ENCODE results near the gene ART1.
"Not testable (repeated sequence)": the region's sequence is repeated elsewhere in the genome, so short reads cannot be mapped to it uniquely, and the experiment has no call there.

ART1 gene

DNA sequence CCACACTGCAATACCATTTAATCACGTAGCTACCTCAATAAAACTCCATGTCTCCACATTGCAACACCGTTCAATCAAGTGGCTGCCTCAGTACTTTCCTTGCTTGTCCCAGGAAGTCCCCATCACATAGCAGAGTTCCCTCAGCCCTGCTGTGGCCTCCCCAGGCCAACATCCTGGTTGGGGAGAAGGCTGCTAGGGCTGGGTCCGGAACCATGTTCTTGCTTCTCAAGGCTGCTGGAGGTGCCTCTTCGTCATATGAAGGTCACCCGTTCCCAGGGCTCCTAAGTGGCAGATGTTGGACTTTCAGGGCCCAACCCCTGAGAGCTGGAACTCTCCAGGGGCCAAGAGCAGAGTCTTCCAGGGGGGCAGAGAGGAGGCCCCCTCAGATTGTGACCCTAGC, 6.4 kb upstream of the ART1 start:
- Histone ChIP-seq H3K4me3 (ENCODE audit: low read length) (no peak overlapping the region), H3K9me3 (ENCODE audit: control insufficient read depth, low read length) (no peaks in the 10 kb centered on the region), H3K9ac (ENCODE audit: low read length) (no peak overlapping the region), H3K36me3 (ENCODE audit: control insufficient read depth, insufficient read depth, low read length) (no peaks in the 10 kb centered on the region), H3K4me1 (ENCODE audit: control insufficient read depth, insufficient read depth, low read length) (peaks cover 10% of the 10 kb centered on the region), H3K27me3 (ENCODE audit: control insufficient read depth, insufficient read depth, low read length) (peaks cover under 1% of the 10 kb centered on the region)

DNA sequence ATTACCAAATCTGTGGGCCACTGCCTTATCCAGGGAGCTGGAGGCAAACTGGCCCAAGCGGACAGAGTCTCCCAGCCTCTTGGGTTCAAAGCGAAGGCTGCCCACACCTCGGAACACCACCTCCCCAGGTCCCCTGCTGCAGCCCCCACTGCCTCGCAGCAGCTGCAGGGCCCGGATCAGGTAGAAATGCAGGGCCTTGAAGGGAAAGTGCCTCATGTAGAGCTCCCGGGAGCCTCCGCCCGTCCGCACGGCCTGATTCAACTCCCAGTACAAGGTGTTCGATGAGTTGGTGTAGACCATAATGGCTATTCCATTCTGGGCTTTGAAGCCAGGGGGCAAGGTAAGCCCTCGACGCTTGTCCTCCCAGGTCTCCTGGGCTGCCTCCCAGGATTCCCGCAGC, 5.1 kb upstream of the ART1 start:
- no peak overlapping the region for H3K9ac ChIP-seq (ENCODE audit: low read length)
- H3K4me1 ChIP-seq (ENCODE audit: control insufficient read depth, insufficient read depth, low read length), result peaks cover 11% of the 10 kb centered on the region
- peaks cover 3% of the 10 kb centered on the region for H3K27me3 ChIP-seq (ENCODE audit: control insufficient read depth, insufficient read depth, low read length)
- no peaks in the 10 kb centered on the region for H3K36me3 ChIP-seq (ENCODE audit: control insufficient read depth, insufficient read depth, low read length)
- H3K4me3 ChIP-seq (ENCODE audit: low read length), result no peak overlapping the region
- H3K9me3 ChIP-seq (ENCODE audit: control insufficient read depth, low read length), result no peaks in the 10 kb centered on the region

GRCh38 chr11:3641191-3641590, 3.7 kb upstream of the ART1 start:
- no peaks in the 10 kb centered on the region for H3K9me3 ChIP-seq (ENCODE audit: control insufficient read depth, low read length)
- H3K27me3 ChIP-seq (ENCODE audit: control insufficient read depth, insufficient read depth, low read length), result peaks cover 3% of the 10 kb centered on the region
- H3K36me3 ChIP-seq (ENCODE audit: control insufficient read depth, insufficient read depth, low read length), result no peaks in the 10 kb centered on the region
- H3K4me3 ChIP-seq (ENCODE audit: low read length), result no peak overlapping the region
- H3K9ac ChIP-seq (ENCODE audit: low read length), result no peak overlapping the region
- H3K4me1 ChIP-seq (ENCODE audit: control insufficient read depth, insufficient read depth, low read length), result peaks cover 15% of the 10 kb centered on the region

GRCh38 chr11:3641701-3642070, 3.2 kb upstream of the ART1 start, which contains the start of gene ART5:
TSS of gene ART5 (minus strand) at chr11:3641992. CDS start at chr11:3641862, 130 bp downstream.
- Histone ChIP-seq H3K9ac (ENCODE audit: low read length) (peak within 1 kb of the TSS; percentile 50), H3K4me3 (ENCODE audit: low read length) (peak within 1 kb of the TSS; percentile 54), H3K9me3 (ENCODE audit: control insufficient read depth, low read length) (no peaks in the 10 kb centered on the region), H3K36me3 (ENCODE audit: control insufficient read depth, insufficient read depth, low read length) (no peaks in the 10 kb centered on the region), H3K27me3 (ENCODE audit: control insufficient read depth, insufficient read depth, low read length) (peaks cover 3% of the 10 kb centered on the region), H3K4me1 (ENCODE audit: control insufficient read depth, insufficient read depth, low read length) (peaks cover 15% of the 10 kb centered on the region)

DNA sequence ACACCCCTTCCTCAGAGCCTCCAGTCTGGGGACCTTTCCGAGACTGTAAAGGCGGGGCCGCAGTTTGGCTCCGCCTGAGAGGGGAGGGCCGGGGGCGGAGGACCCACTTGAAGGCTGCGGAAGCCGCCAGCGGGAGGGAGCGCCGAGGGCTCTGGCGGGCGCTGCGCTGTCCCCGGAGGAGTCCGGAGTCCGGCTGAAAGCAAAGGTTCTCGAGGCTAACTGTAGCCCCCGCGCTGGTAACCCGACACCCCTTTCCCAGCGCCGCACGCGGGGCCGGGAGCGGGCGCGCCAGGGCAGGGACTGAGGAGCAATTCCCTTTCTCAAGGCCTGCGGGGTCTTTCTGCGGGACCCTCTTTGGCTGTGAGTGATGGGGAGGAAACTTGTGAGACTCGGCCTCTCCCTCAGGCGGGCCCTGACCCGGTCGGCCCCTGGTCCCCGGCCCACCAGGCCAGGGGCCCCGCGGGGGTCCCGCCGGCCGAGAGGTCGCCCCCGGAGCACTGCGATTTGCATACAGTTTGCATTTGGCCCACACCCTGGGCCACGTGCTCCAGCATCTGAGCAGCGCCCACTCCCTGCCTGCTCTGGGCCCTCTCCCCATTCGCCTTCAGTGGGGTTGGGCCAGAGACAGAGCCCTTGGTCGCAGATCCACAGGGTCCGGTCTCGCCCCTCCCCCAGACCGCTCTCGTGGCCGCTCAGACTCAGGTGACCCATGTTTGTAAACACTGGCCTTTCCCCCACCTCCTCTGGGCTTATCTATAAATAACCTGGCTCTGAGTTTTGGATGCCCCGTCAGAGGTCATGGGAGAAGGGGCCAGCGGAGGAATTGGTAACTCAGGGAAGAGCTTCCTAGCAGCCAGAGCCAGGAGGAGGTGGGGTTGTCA, 2.6 kb upstream of the ART1 start:
- Histone ChIP-seq H3K9ac (ENCODE audit: low read length) (peak overlapping the region; percentile 50), H3K36me3 (ENCODE audit: control insufficient read depth, insufficient read depth, low read length) (no peaks in the 10 kb centered on the region), H3K9me3 (ENCODE audit: control insufficient read depth, low read length) (no peaks in the 10 kb centered on the region), H3K27me3 (ENCODE audit: control insufficient read depth, insufficient read depth, low read length) (peaks cover 3% of the 10 kb centered on the region), H3K4me1 (ENCODE audit: control insufficient read depth, insufficient read depth, low read length) (peaks cover 15% of the 10 kb centered on the region), H3K4me3 (ENCODE audit: low read length) (peak overlapping the region; percentile 54)

GRCh38 chr11:3643102-3643546, 1.8 kb upstream of the ART1 start:
- H3K9ac ChIP-seq (ENCODE audit: low read length); H3K27me3 ChIP-seq (ENCODE audit: control insufficient read depth, insufficient read depth, low read length); H3K4me3 ChIP-seq (ENCODE audit: low read length); H3K36me3 ChIP-seq (ENCODE audit: control insufficient read depth, insufficient read depth, low read length); H3K9me3 ChIP-seq (ENCODE audit: control insufficient read depth, low read length): not testable (repeated sequence)
- H3K4me1 ChIP-seq (ENCODE audit: control insufficient read depth, insufficient read depth, low read length), result peaks cover 15% of the 10 kb centered on the region

DNA sequence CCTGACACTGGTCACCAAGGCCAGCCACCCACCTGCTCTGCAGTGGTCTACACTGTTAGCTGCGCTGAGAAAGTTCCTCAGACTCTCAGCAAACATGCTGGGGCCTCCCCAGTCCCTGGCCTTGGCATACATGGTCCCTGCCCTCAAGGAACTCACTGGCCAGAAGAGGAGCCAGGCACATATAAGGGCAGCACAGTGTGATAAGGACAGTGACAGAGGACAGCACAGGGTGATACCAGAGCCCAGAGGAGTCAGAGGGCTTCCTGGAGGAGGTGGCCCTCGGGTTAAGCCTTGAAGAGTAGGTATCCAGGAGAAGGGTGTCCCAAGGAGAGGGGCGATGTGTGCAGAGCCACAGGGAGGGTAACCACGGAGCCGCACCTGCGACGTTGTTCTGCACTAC, 624 bp downstream of the ART1 start:
- no peak overlapping the region for H3K9ac ChIP-seq (ENCODE audit: low read length)
- no peak overlapping the region for H3K4me3 ChIP-seq (ENCODE audit: low read length)
- H3K9me3 ChIP-seq (ENCODE audit: control insufficient read depth, low read length), result no peaks in the 10 kb centered on the region
- no peaks in the 10 kb centered on the region for H3K36me3 ChIP-seq (ENCODE audit: control insufficient read depth, insufficient read depth, low read length)
- H3K27me3 ChIP-seq (ENCODE audit: control insufficient read depth, insufficient read depth, low read length), result peaks cover 3% of the 10 kb centered on the region
- H3K4me1 ChIP-seq (ENCODE audit: control insufficient read depth, insufficient read depth, low read length), result peaks cover 15% of the 10 kb centered on the region

DNA sequence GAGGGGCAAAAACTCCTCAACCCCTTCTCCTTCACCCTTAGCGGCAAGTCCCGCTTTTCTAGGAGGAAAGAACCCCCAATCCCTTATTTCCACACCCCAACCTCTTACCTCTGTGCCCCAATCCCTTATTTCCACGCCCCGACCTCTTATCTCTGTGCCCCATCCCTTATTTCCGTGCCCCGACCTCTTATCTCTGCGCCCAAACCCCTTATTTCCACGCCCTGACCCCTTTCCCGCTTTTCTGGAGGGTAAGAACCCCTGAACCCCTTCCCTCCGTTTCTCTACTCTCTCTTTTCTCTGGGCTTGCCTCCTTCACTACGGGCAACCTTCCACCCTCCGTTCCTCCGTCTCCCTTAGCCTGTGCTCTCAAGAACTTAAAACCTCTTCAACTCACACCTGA, 3.9 kb downstream of the ART1 start:
- H3K27me3 ChIP-seq (ENCODE audit: control insufficient read depth, insufficient read depth, low read length); H3K4me1 ChIP-seq (ENCODE audit: control insufficient read depth, insufficient read depth, low read length); H3K9ac ChIP-seq (ENCODE audit: low read length); H3K36me3 ChIP-seq (ENCODE audit: control insufficient read depth, insufficient read depth, low read length); H3K4me3 ChIP-seq (ENCODE audit: low read length); H3K9me3 ChIP-seq (ENCODE audit: control insufficient read depth, low read length): not testable (repeated sequence)

DNA sequence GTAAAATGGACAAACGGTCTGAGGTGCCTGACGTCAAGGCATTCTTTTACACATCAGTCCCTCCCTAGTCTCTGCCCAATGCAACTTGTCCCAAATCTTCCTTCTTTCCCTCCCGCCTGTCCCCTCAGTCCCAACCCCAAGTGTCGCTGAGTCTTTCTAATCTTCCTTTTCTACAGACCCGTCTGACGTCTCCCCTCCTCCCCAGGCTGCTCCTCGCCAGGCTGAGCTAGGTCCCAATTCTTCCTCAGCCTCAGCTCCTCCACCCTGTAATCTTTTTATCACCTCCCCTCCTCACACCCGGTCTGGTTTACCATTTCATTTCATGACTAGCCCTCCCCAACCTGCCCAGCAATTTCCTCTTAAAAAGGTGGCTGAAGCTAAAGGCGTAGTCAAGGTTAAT, 4.4 kb downstream of the ART1 start:
- H3K9ac ChIP-seq (ENCODE audit: low read length), result not testable (repeated sequence)

DNA sequence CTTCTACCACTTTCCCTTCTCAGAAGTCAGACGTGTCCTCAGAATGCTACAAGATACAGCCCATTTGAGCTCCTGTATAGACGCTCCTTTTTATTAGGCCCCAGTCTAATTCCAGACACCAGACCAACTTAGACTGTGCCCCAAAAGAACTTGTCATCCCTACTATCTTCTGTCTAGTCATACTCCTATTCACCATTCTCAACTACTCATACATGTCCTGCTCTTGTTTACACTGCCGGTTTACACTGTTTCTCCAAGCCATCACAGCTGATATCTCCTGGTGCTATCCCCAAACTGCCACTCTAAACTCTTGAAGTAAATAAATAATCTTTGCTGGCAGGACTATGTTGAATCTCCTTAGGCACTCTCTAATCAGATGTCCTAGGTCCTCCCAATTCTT, 7.6 kb downstream of the ART1 start:
- not testable (repeated sequence) for H3K9ac ChIP-seq (ENCODE audit: low read length); H3K27me3 ChIP-seq (ENCODE audit: control insufficient read depth, insufficient read depth, low read length); H3K36me3 ChIP-seq (ENCODE audit: control insufficient read depth, insufficient read depth, low read length); H3K4me3 ChIP-seq (ENCODE audit: low read length); H3K4me1 ChIP-seq (ENCODE audit: control insufficient read depth, insufficient read depth, low read length); H3K9me3 ChIP-seq (ENCODE audit: control insufficient read depth, low read length)

More for the DNA sequence above, 4.4 kb downstream of the ART1 start:
- H3K9me3 ChIP-seq (ENCODE audit: control insufficient read depth, low read length); H3K36me3 ChIP-seq (ENCODE audit: control insufficient read depth, insufficient read depth, low read length); H3K4me3 ChIP-seq (ENCODE audit: low read length); H3K4me1 ChIP-seq (ENCODE audit: control insufficient read depth, insufficient read depth, low read length); H3K27me3 ChIP-seq (ENCODE audit: control insufficient read depth, insufficient read depth, low read length): not testable (repeated sequence)

DNA sequence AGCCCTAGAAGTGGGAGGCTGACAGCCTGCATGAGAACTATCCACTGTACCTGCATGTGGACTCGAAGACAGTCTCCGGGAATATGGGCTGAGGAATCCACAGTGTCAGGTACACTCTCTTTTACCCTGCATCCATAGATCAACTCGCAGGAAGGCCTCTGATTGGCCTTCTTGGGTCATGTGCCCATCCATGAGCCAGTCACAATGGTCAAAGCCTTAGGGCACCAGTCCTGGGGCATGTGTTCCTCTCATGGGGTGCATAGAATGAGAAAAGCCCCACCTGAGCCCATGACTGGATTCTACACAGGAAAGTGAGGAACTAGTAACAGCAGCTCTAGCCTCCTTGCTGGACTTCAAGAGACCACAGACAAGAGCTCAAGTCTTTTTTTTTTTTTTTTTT, 10.6 kb downstream of the ART1 start:
- Histone ChIP-seq H3K9me3 (ENCODE audit: control insufficient read depth, low read length) (no peaks in the 10 kb centered on the region), H3K27me3 (ENCODE audit: control insufficient read depth, insufficient read depth, low read length) (no peaks in the 10 kb centered on the region), H3K4me3 (ENCODE audit: low read length) (no peak overlapping the region), H3K4me1 (ENCODE audit: control insufficient read depth, insufficient read depth, low read length) (no peaks in the 10 kb centered on the region), H3K36me3 (ENCODE audit: control insufficient read depth, insufficient read depth, low read length) (no peaks in the 10 kb centered on the region), H3K9ac (ENCODE audit: low read length) (no peak overlapping the region)

DNA sequence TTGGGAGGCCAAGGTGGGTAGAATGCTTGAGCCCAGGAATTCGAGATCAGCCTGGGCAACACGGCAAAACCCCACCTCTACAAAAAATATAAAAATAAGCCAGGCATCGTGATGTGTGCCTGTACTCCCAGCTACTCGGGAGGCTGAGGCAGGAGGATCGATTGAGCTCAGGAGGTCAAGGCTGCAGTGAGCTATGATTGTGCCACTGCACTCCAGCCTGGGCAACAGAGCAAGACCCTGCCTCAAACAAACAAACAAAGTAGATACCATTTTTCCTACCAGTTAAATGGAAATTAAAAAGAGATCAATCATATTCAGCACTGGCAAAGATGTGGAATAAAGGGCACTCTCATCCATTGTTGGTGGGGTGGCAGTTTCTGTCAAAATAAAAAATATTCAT, 12.4 kb downstream of the ART1 start:
- H3K4me1 ChIP-seq (ENCODE audit: control insufficient read depth, insufficient read depth, low read length); H3K27me3 ChIP-seq (ENCODE audit: control insufficient read depth, insufficient read depth, low read length); H3K4me3 ChIP-seq (ENCODE audit: low read length); H3K9ac ChIP-seq (ENCODE audit: low read length); H3K9me3 ChIP-seq (ENCODE audit: control insufficient read depth, low read length); H3K36me3 ChIP-seq (ENCODE audit: control insufficient read depth, insufficient read depth, low read length): not testable (repeated sequence)

DNA sequence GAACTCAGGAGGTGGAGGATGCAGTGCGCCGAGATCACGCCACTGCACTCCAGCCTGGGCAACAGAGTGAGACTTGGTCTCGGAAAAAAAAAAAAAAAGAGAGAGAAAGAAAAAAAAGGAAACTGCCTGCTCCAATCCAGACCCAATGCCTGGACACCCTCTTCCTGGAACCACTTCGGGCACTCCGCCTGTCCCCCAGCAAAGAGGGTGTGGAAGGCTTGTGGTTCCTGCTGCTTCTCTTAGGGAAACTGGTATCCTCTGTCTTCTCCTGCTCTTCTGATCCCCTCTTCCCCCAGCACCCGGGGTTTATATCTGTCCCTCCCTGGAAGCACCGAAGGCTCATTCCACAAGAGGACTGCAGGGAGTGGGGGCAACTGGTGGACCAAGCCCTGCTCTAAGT, 13.3 kb downstream of the ART1 start:
- H3K4me1 ChIP-seq (ENCODE audit: control insufficient read depth, insufficient read depth, low read length), result no peaks in the 10 kb centered on the region
- H3K27me3 ChIP-seq (ENCODE audit: control insufficient read depth, insufficient read depth, low read length), result no peaks in the 10 kb centered on the region
- no peak overlapping the region for H3K9ac ChIP-seq (ENCODE audit: low read length)
- H3K4me3 ChIP-seq (ENCODE audit: low read length), result no peak overlapping the region
- H3K9me3 ChIP-seq (ENCODE audit: control insufficient read depth, low read length), result no peaks in the 10 kb centered on the region
- H3K36me3 ChIP-seq (ENCODE audit: control insufficient read depth, insufficient read depth, low read length), result no peaks in the 10 kb centered on the region
